Fibroblast of skin of right quadriceps (primary cell): ENCODE results near the gene RNF115.
"Not testable (repeated sequence)": the region's sequence is repeated elsewhere in the genome, so short reads cannot be mapped to it uniquely, and the experiment has no call there.

Experiments used
- DNase-seq: peaks from one replicate; pipeline ENCODE4 v3.0.0-alpha.2; 2013

Gene RNF115

GRCh38 chr1:145771056-145771455 lies 52.8 kb downstream of the RNF115 start:
- no peak for DNase-seq

DNA sequence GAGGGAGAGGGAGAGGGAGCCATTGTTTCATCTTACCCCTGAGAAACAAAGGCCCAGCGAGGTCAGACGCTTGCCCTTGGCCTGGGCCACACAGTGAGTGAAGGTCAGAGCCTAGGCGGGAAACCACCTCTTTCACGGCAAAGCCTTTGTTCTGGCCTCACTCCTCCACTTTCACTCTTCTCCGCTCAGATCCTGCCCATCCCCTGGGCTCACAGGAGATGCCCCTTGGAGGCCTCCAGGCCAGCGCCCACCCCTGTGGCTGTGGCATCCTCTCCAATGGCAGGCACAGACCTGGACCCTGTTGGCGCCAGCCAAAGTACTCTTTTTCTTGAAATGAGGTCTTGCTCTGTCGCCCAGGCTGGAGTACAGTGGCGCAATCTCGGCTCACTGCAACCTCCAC lies 55.9 kb downstream of the RNF115 start:
- not testable (repeated sequence) for DNase-seq

GRCh38 chr1:145766926-145767325 lies 57.0 kb downstream of the RNF115 start:
- DNase-seq, result not testable (repeated sequence)

DNA sequence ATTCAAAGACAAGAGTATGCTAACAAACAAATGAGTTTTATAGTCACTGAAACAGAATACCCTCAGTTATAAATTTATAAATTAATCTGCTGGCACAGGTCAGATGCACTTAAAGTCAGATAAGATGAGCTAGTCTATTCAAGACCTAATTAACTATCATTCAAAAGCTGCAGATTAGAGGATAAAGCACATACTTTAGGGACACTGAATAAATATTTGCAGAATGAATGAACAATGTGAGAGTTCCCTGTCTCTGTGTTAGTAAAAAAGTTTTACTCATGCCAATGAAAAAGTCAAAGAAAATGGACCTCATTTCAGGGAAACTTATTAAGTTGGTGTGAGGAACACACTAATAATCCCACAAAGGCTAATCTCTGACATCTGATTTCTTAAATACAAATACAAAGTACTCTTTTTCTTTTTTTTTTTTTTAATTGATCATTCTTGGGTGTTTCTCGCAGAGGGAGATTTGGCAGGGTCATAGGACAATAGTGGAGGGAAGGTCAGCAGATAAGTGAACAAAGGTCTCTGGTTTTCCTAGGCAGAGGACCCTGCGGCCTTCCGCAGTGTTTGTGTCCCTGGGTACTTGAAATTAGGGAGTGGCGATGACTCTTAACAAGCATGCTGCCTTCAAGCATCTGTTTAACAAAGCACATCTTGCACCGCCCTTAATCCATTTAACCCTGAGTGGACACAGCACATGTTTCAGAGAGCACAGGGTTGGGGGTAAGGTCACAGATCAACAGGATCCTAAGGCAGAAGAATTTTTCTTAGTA lies 58.1 kb downstream of the RNF115 start:
- not testable (repeated sequence) for DNase-seq

GRCh38 chr1:145765127-145765526 lies 58.8 kb downstream of the RNF115 start:
- not testable (repeated sequence) for DNase-seq

DNA sequence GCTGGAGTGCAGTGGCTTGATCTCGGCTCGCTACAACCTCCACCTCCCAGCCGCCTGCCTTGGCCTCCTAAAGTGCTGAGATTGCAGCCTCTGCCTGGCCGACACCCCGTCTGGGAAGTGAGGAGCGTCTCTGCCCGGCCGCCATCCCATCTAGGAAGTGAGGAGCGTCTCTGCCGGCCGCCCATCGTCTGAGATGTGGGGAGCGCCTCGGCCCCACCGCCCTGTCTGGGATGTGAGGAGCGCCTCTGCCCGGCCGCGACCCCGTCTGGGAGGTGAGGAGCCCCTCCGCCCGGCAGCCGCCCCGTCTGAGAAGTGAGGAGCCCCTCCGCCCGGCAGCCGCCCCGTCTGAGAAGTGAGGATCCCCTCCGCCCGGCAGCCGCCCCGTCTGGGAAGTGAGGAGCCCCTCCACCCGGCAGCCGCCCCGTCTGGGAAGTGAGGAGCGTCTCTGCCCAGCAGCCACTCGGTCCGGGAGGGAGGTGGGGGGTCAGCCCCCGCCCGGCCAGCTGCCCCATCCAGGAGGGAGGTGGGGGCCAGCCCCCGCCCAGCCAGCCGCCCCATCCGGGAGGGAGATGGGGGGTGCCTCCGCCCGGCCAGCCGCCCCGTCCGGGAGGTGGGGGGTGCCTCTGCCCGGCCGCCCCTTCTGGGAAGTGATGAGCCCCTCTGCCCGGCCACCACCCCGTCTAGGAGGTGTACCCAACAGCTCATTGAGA lies 59.5 kb downstream of the RNF115 start:
- not testable (repeated sequence) for DNase-seq

DNA sequence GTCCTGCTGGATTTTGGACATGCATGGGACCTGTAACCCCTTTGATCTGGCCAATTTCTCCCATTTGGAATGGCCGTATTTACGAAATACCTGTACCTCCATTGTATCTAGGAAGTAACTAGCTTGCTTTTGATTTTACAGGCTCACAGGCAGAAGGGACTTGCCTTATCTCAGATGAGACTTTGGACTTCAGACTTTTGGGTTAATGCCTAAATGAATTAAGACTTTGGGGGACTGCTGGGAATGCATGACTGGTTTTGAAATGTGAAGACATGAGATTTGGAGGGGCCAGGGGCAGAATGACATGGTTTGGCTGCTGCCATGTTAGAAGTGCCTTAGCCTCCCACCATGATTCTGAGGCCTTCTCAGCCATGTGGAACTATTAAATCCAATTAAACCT lies 61.9 kb downstream of the RNF115 start:
- not testable (repeated sequence) for DNase-seq

- not testable (repeated sequence) for DNase-seq
Observed at GRCh38 chr1:145761498-145761897, 62.4 kb downstream of the RNF115 start.

- DNase-seq, result not testable (repeated sequence)
Observed at GRCh38 chr1:145760395-145760949, 63.4 kb downstream of the RNF115 start.

- no peak for DNase-seq
Observed at GRCh38 chr1:145759721-145760120, 64.2 kb downstream of the RNF115 start.

- no peak for DNase-seq
Observed at GRCh38 chr1:145758575-145758974, 65.3 kb downstream of the RNF115 start.

DNA sequence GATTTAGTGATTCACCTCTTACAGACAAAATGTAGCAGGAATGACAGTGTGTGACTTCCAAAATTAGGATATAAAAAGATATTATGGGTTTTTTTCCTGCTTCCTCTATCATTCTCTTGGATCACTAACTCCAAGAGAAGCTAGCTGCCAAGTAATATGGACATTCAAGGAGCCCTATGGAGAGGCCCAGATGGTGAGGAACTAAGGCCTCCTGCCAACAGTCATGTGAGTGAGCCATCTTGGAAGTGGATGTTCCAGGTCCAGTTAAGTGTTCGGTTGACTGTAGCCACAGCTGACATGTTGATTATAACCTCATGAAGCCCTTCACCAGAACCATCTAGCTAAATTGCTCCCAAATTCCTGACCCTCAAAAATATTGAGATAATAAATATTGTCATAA lies 65.8 kb downstream of the RNF115 start:
- DNase-seq, result no peak

DNA sequence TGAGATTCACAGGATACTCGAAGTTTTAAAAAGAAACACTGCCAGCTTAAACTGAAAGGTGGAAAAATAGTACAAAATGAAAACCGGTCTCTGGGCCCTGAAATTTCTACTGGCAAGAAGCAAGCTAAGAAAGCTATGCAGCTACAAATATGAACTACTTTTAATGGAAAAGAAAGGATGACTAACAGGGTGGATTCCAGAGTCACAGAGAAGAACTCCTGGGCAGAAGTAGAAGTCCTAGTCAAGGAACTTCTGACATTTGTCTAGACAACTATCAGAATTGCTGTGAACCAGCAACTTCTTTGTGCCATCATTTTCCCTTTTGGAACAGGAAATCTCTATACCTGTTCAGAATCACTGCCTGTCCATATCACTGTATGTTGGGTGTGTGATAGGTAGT lies 66.5 kb downstream of the RNF115 start:
- DNase-seq, result no peak

DNA sequence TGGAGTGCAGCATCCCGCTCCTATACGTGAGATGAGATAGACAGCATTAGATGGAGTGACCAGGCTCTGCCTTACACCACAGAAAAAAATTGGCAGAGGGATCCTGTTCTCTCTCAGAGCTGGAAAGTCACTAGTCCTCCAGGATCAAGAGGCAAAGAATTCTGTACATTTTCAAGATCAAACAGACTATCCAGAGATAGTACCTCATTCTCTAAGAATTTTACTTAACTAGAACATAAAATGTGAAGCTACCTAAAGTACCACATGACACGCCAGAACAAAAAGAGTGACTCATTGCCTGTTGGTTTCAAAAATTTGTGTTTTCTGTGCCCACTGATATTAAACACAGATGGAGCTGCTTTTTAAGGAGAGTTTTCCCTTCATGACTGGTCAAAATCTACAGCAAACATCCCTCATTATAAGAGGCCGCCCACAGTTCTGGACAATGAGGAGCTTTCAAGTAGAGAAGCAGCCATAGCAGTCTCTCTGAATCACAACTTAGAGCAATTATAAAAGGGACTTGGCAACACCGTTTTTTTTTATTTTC lies 72.3 kb downstream of the RNF115 start:
- DNase-seq, result peak; percentile 98

- peak; percentile 13 for DNase-seq
Observed at GRCh38 chr1:145750426-145750825, 73.5 kb downstream of the RNF115 start.

DNA sequence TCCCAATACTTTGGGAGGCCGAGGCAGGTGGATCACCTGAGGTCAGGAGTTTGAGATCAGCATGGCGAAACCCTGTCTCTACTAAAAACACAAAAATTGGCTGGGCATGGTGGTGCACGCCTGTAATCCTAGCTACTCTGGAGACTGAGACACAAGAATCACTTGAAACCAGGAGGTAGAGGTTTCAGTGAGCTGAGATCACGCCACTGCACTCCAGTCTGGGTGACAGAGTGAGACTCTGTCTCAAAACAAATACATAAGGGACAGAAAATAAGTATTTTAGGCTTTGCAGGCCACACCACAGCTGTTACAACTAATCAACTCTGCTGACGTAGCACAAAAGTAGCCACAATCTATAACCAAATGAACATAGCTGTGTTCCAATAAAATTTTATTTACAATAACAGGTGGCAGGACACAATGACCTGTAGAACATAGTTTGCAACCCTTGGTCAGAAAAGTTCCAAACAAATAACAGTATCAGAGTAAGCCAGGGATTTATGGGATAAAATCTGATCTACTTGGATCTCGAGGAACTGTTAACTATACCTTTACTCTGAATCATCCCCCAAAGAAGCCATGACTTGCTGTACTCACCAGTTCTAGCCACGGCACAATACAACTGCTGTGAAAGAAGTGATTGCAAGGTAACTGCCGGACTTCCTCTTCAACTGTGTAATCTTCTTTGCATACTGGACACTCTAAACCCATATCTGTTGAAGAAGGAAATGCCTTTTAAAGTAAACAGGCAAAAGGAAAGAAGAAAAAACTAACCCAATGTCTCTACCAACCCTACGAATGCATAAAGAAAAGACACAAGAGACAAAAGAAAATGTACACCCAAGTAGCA lies 76.3 kb downstream of the RNF115 start:
- DNase-seq, result no peak

DNA sequence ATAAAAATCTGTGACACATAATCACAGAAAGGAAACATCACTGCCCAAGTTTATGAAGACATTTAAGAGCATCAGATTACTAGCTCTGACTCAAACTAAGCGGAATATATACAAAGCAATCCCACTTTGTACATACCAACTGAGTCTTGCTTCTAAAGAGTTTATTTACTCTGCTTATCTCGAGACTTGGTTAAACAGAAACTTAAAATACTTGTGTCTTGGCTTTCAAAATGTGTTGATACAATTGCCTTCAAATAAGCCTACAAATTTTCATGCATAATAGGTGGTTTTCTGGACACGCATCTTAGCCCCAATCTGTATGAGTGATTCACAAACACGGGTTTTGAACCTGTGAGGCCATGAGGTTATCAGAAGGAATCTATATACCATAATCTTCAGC lies 83.6 kb downstream of the RNF115 start:
- DNase-seq, result peak; percentile 70

GRCh38 chr1:145736191-145736590 lies 87.7 kb downstream of the RNF115 start:
- DNase-seq, result no peak

- DNase-seq, result no peak
Observed at GRCh38 chr1:145730900-145731299, 93.0 kb downstream of the RNF115 start.

GRCh38 chr1:145730467-145730866 lies 93.4 kb downstream of the RNF115 start:
- DNase-seq, result no peak

DNA sequence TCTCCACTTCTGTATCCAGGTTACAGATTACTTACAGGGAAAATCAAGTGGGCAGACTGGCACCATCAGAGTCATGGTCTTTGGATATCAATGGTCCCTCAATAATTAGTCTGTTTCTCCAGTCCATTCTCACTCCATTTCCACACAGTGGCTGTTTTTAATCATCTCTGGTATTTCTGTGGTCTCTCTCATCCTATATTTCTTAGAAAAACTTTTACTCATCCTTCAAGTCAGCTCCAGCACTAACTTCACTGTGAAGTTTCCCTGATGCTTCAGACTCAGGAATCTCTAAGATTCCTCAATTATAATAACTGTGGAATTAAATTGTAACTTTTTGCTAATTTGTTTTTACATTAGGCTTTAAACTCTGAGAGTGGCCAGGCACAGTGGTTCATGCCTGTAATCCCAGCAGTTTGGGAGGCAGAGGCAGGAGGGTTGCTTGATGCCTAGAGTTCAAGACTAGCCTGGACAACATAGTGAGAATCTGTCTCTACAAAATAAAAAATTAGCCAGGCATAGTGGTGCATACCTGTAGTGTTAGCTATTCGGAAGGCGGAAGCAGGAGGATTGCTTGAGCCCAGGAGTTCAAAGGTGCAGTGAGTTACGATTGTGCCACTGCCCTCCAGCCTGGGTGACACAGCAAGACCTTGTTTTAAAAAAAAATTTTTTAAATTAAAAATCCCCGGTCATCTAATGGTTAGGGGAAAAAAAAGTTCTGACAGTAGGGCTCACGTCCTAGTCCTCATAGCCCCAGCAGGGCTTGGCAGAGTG lies 94.0 kb downstream of the RNF115 start:
- DNase-seq, result peak; percentile 74

- peak; percentile 36 for DNase-seq
Observed at GRCh38 chr1:145729196-145729595, 94.7 kb downstream of the RNF115 start.
